ENCODE data around the gene LRRC36.

Gene LRRC36

DNA sequence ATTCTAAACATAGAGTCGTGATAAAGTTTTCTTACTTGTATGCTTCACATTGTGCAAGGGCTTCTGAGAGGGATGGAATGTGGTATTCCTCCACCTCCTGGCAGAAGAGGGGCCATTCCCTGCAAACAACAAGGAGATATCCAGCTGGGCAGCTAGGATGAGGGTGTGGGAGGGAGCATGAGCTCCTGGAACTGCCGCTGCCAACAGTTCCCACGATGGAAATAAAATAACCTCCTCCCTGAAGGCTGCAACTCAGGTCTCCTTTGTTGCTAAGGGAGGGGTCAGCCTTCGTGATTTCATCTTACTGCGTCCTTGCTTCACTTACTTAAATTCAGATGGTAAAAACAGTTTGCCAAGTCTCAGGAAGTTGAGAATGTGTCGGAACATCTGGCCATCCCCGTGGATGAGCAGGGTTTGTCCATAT, 31.7 kb upstream of the LRRC36 start:
- no peak for DNase-seq (ENCODE audit: low read depth, low spot score)

DNA sequence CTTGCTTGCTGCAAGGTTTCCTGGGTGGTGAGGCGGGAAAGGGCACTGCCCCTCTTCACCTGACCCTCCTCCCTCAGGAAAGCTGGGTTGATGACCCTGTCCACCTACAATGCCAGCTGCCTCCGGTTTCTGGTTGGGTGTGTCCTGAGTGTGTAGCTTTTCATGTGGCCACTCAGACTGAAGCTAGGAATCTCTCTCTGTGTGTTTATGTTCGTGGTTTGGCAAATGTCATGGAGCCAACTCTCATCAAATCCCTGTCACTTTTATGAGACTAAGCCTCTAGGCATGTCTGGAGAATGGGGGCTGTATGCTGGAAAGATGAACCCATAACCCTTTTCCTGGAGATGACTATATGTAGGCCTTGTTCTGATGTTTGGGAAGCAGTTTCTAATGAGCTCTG, 30.2 kb upstream of the LRRC36 start:
- no peak for DNase-seq (ENCODE audit: low read depth, low spot score)

DNA sequence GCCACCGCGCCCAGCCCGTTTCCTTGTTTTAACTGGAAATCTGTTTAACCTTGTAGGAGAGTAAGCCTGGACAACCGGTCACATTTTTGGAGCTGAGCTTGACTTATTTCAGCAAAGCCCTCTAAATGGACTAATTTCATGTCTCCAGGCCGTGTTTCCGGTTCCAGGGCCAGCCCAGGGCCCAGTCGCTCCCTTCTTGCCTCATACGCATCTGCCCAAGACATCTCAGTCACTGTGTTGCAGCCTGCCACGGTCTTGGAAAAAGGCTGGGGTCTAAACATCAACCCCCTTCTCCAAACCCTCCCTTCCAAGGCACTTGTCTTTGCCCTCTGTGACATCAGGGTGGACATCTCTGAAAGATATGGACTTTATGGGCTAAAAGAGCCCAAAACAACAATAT, 28.3 kb upstream of the LRRC36 start:
- DNase-seq (ENCODE audit: low read depth, low spot score) = no peak

GRCh38 chr16:67299269-67299668, 27.3 kb upstream of the LRRC36 start:
- no peak for DNase-seq (ENCODE audit: low read depth, low spot score)

DNA sequence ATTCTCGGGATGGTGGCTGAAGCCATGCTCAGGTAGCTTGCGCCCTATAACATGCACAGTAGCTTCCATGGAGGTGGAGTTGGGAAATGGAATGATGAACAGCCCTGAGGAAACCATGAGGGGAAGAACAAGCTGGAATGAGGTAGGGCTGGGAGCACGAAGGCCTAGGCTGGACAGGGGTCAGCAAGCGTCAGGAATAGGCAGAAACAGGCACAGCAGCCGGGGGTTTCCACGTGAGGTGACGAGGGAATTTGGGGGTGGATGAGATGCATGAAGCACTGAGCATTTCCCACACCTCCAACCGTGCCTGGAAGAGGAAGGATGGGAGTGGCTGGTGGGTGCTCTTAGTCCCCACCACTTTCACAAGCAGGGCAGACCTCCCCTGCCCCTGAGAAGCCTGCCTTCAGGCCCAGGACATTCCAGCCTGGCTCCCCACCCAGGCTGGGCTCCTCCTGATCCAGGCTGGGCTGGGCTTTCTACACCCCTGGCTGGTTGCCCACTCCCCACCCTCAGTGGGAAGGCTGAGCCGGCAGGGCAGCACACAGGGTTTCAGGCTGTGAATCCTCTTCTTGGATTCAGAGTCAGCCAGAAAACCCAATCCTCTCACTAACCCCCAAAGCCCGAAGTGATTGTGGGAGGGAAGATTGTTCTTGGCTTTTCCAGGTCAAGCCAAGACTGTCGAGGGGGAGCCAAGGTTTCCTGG, 25.4 kb upstream of the LRRC36 start:
- DNase-seq (ENCODE audit: low read depth, low spot score) = no peak

GRCh38 chr16:67302076-67302475, 24.5 kb upstream of the LRRC36 start:
- no peak for DNase-seq (ENCODE audit: low read depth, low spot score)

DNA sequence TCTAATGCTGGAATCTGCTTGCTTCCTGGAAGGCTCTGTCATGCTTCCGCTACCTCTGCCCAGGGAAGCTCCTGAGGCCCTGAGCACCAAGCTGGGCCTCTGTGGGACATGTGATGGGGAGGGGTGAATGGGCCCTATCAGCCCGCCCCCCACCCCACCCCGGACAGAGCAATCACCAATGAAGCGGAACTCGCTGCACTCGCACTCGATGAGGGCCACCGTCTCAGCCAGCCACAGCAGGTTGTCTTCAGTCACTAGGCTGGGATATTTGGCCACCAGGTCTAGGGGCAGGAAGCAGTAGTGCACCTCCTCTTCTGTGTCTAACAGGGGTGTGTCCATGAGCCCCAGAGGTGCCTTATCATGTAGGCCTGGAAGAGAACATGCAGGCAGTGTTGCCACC, 23.6 kb upstream of the LRRC36 start:
- DNase-seq (ENCODE audit: low read depth, low spot score) = peak; percentile 28

DNA sequence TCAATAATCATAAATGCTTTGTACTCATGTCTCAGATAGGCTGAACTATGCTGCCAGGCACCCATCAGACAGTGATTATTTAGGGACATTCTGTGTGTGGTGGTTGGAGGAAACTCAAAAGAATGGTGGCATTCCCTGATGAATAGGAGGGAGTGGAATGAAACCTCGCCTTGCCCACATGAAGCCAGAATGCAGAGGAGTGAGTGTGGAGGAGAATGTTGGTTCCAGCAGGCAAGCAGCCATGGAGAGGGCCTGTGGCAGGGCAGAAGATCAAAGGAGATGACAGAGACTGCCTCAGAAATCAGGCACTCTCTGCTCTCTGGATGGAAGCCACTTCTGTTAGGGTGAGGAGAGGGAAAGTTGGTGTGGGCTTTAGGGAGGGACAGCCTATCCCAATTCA, 22.6 kb upstream of the LRRC36 start:
- no peak for DNase-seq (ENCODE audit: low read depth, low spot score)

DNA sequence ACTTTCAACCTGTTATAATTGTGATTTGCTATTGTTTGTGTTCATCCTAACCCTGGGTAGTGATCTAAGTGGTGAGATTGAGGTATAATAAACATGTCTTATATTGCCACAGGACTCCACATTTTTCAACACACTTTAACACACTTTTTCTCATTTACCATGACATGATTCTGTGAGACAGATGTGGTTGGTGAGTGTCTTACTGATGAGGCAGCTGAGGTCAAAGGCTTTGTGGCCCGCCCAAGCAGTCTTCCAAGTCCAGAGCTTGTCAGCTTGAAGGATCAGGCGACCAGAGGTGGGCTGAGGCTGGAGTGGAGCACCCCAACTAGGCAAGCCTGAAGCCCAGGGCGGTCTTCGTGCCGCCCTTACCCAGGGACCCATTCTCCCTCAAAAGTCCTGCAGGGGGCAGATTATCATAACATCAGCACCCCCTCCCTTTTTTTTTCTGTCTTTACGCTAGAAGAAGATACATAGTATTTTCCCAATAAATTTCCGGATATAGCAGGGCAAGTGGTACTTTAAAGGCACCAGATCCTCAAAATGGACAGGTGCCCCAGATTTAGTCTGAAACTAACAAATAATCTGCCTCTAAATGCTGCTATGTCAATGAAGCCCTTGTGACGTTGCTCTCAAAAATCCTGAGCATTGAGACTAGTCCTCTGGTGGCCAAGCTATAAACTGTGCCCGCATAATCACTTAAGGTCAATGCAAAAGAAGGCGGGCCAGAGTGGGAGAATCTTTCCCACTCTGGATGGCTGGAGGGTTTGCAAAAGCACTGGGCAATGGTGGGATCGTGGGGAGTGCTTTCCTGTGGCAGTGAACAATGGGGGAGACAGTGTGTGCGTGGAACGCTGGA, 21.2 kb upstream of the LRRC36 start:
- DNase-seq (ENCODE audit: low read depth, low spot score) = no peak

GRCh38 chr16:67310561-67310960, 16.1 kb upstream of the LRRC36 start:
- DNase-seq (ENCODE audit: low read depth, low spot score) = no peak

DNA sequence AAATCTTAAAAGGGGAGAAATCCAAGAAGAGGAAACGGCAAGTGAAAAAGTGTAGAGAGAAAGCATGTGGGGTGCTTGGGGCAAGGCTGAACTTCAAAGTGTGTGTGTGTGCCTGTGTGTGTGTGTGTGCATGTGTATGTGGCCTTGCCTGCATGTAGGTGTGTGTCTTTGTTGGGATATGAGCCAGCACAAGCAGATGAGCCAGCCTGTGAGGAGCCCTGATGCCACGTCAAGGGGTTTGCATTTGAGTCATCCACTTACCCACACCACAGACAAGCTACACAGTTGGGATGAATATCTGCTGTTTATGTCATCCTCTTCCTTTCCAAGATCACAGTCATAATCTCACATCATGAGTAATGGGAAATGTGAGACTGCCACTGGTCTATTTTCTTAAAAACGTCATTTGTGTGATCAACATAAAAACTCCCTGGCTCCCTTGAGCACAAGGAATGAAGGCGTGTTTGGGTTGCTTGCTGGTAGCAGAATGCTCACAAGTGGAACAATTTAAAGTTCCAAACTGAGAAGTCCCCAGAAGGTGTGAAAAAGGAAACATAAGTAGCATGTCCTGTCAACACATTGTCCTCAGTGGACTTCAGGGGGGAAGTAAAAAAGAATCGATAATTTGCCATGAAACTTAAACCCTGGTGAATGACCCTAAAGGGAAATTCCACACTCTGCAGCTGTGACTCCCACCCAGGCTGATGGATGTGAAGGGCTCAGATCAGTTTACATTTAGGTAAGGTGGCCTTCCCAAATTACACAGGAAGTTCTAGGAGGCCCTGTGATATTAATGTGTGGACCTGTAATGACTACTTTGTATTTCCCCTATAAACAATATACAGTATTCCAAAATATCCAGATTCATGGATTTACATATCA, 14.8 kb upstream of the LRRC36 start:
- no peak for DNase-seq (ENCODE audit: low read depth, low spot score)

- no peak for DNase-seq (ENCODE audit: low read depth, low spot score)
Measured at GRCh38 chr16:67312719-67313118, 13.9 kb upstream of the LRRC36 start.

GRCh38 chr16:67317853-67318252, 8.8 kb upstream of the LRRC36 start:
- DNase-seq (ENCODE audit: low read depth, low spot score) = no peak

GRCh38 chr16:67326115-67326471, 522 bp upstream of the LRRC36 start:
- no peak for DNase-seq (ENCODE audit: low read depth, low spot score)

DNA sequence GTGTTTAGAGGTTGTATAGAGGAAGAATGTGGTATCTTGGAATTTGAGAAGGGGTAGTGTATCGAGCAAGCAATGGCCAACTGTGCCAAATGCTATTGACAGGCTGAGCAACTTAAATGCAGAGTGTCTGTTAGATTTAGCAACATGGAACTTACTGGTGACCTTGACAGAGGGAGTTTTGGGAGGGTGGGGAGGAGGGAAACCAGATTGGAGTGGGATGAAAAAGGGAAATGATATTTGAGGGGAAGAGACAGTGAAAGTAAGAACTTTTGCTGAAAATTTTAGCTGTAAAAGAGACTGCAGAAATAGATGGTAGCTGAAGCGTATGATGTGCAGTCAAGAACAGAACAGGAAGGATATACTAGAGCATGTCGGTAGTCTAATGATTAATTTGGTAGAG, 1.1 kb downstream of the LRRC36 start:
- DNase-seq (ENCODE audit: low read depth, low spot score) = no peak

DNA sequence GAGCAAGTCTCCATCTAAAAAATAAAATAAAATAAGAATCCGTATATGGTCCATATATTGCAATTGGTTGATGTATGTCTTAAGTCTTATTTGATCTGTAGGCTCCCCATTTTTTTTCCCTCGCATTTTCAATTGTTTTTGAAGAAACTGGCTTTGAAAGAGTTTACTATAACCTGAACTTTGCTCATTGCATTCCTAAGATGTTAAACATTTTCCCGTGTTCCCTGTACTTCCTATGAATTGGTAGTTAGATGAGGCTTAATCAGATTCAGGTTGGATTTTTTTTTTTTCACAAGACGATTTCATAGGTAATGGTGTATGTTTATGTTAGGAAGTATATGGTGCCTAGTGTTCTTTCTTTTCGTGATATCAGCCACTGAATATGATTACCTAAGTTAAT, 3.3 kb downstream of the LRRC36 start:
- no peak for DNase-seq (ENCODE audit: low read depth, low spot score)

- no peak for DNase-seq (ENCODE audit: low read depth, low spot score)
Measured at GRCh38 chr16:67333315-67333714, 6.7 kb downstream of the LRRC36 start.

- DNase-seq (ENCODE audit: low read depth, low spot score) = no peak
Measured at GRCh38 chr16:67336116-67336515, 9.5 kb downstream of the LRRC36 start.

DNA sequence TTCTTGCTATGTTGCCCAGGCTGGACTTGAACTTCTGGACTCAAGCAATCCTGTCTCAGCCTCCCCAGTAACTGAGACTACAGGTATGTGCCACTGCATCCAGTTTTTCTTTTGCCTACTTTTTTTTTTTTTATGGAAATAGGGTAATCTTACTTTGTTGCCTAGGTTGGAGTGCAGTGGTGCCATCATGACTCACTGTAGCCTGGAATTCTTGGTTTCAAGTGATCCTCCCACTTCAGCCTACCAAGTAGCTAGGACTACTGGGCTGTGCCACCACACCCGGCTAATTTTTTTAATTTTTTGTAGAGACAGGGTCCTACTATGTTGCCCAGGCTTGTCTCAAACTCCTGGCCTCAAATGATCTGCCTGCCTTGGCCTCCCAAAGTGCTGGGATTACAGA, 10.0 kb downstream of the LRRC36 start:
- DNase-seq (ENCODE audit: low read depth, low spot score) = no peak

GRCh38 chr16:67339453-67339852, 12.8 kb downstream of the LRRC36 start:
- DNase-seq (ENCODE audit: low read depth, low spot score) = no peak

DNA sequence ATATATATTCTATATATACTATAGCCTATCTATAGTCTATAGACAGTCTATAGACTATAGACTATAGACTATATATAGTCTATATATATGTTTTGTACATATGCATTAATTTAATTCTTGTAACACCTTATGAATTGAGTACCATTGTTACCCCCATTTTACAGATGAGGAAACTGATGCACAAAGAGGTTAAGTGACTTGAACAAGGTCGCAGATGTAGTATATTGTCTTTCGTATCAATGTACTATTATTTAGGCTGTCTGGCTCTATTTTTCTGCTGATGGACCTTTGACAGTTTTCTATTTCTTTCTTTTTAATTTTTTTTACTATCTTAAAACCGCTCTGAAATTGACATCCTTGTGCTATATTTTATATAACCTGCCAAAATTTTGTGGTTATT, 14.6 kb downstream of the LRRC36 start:
- DNase-seq (ENCODE audit: low read depth, low spot score) = no peak

DNA sequence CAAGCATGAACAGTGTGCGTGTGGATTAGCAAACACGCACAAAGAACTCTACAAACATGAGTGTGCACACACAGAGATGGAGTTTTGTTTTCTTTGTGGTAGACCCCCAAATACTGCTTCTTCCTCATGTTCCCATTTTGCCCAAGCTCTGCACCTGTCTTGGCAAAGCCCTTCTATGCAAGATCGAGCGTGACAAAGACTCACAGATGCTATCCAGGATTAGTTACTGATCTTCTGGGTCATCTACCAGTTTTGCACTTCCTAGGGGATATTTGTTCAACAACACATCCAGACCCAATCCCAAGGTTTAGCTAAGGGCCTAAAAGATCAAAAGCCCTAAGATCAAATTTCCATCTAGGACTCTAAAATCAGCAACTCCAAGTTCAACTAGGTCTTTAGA, 16.0 kb downstream of the LRRC36 start:
- DNase-seq (ENCODE audit: low read depth, low spot score) = no peak
